Loucy (cell line): ENCODE measurements around the gene CAMK2N2.

Source experiments
- H2AFZ ChIP-seq: fragments of 200-600 bp; sonication (generic); 2 replicates; pipeline ENCODE4 v1.6.0; 2016; ENCODE audit warnings: antibody characterized with exemption, mild to moderate bottlenecking, low read length, moderate library complexity
- H3F3A ChIP-seq: fragments of 200-600 bp; 2 replicates; pipeline ENCODE4 v1.6.0; 2016; ENCODE audit warnings: antibody characterized with exemption, low read depth, mild to moderate bottlenecking
- H3K27me3 ChIP-seq: fragments of 200-600 bp; sonication (generic); 2 replicates; pipeline ENCODE4 v1.6.1; 2014; ENCODE audit warnings: low read length, mild to moderate bottlenecking; ENCODE audit not compliant: insufficient read depth, poor library complexity, severe bottlenecking
- H3K36me3 ChIP-seq: fragments of 200-600 bp; sonication (generic); 2 replicates; pipeline ENCODE4 v1.6.1; 2016; ENCODE audit warnings: low read length; ENCODE audit not compliant: insufficient read depth
- H3K4me1 ChIP-seq: fragments of 200-600 bp; sonication (generic); 2 replicates; pipeline ENCODE4 v1.5.1; 2014; ENCODE audit warnings: low read length, mild to moderate bottlenecking; ENCODE audit not compliant: insufficient read depth, poor library complexity, severe bottlenecking
- H3K4me2 ChIP-seq: fragments of 200-600 bp; sonication (generic); 2 replicates; pipeline ENCODE4 v1.6.0; 2014; ENCODE audit warnings: antibody characterized with exemption, low read length, low read depth, mild to moderate bottlenecking; ENCODE audit not compliant: poor library complexity, severe bottlenecking
- H3K4me3 ChIP-seq: fragments of 200-600 bp; sonication (generic); 2 replicates; pipeline ENCODE4 v1.5.1; 2014; ENCODE audit warnings: low read length, mild to moderate bottlenecking, mixed read lengths; ENCODE audit not compliant: poor library complexity, severe bottlenecking
- H3K79me2 ChIP-seq: fragments of 200-600 bp; sonication (generic); 2 replicates; pipeline ENCODE4 v1.6.1; 2014; ENCODE audit warnings: low read length; ENCODE audit not compliant: insufficient read depth
- H3K9ac ChIP-seq: fragments of 200-600 bp; sonication (generic); 2 replicates; pipeline ENCODE4 v1.6.0; 2014; ENCODE audit warnings: mild to moderate bottlenecking, low read depth, low read length, moderate library complexity; ENCODE audit not compliant: poor library complexity, severe bottlenecking
- H3K9me2 ChIP-seq: fragments of 200-600 bp; sonication (generic); replicated peaks from 2 replicates; pipeline ENCODE4 v1.6.1; 2016; ENCODE audit warnings: low read depth, low read length, mixed read lengths
- H3K9me3 ChIP-seq: fragments of 200-600 bp; sonication (generic); 2 replicates; pipeline ENCODE4 v1.6.1; 2014; ENCODE audit warnings: mild to moderate bottlenecking, antibody characterized with exemption, low read length, low read depth; ENCODE audit not compliant: insufficient read depth
- H4K20me1 ChIP-seq: fragments of 200-600 bp; sonication (generic); 2 replicates; pipeline ENCODE4 v1.6.0; 2014; ENCODE audit warnings: antibody characterized with exemption, low read length, mild to moderate bottlenecking; ENCODE audit not compliant: insufficient read depth, poor library complexity, severe bottlenecking
- EZH2phosphoT487 ChIP-seq: fragments of 200-600 bp; IDR thresholded peaks from 2 replicates; pipeline ENCODE4 v1.6.1; 2018; ENCODE audit warnings: antibody characterized with exemption, mild to moderate bottlenecking, moderate library complexity, borderline replicate concordance
- TF ChIP-seq, protein P1 (sequence below): fragments of 200-600 bp; sonication (generic); conservative IDR thresholded peaks from 2 replicates; pipeline ENCODE4 v1.5.1; 2014; ENCODE audit warnings: mild to moderate bottlenecking, antibody characterized with exemption, low read length

CAMK2N2 gene

DNA sequence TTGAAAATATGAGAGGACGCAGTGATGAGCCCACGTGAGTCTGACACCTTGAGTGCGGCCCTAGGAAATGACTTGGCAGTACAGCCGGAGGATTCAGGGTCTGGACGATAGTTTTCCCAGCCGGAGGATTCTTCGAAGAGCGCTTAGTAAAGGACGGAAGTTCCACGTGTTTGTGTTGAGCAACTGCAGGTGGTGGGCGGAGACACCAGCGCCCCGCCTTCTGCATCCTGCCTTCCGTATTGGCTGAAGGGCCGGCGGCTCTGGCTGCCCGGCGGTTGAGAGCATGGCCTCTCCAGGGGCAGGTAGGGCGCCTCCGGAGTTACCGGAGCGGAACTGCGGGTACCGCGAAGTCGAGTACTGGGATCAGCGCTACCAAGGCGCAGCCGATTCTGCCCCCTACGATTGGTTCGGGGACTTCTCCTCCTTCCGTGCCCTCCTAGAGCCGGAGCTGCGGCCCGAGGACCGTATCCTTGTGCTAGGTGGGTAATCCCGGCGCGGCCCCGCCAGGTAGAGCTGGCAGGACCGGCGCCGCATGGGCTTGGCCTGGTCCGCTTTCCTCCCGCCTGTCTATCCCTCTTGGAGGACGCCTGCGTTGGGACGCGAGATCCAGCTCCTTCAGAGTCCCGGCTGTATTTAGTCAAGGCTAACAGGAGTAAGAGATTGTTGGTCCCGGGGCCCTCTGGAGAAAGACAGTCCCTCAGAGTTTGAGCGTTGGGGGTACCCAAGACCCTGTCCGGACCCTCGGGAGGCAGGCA is 11.8 kb downstream of the CAMK2N2 start, which contains the start of gene EEF1AKMT4:
TSS of gene EEF1AKMT4 (plus strand) at position 261 of the 755 bp plus-strand sequence. CDS start at position 284, 23 bp downstream.
- Histone ChIP-seq H2AFZ (peak within 1 kb of the TSS; percentile 100), H4K20me1 (peaks cover 9% of the 10 kb centered on the region), H3K79me2 (peaks cover 19% of the 10 kb centered on the region), H3K4me1 (peaks cover 13% of the 10 kb centered on the region), H3K9ac (peak within 1 kb of the TSS; percentile 97), H3K36me3 (peaks cover 8% of the 10 kb centered on the region; the same call in 1 of the 2 replicates), H3K4me3 (peak within 1 kb of the TSS; percentile 97), H3F3A (no peaks in the 10 kb centered on the region), H3K9me3 (no peaks in the 10 kb centered on the region), H3K4me2 (peak within 1 kb of the TSS; percentile 100), H3K9me2 (no peaks in the 10 kb centered on the region), H3K27me3 (no peaks in the 10 kb centered on the region)
- TF ChIP-seq, protein P1, sequence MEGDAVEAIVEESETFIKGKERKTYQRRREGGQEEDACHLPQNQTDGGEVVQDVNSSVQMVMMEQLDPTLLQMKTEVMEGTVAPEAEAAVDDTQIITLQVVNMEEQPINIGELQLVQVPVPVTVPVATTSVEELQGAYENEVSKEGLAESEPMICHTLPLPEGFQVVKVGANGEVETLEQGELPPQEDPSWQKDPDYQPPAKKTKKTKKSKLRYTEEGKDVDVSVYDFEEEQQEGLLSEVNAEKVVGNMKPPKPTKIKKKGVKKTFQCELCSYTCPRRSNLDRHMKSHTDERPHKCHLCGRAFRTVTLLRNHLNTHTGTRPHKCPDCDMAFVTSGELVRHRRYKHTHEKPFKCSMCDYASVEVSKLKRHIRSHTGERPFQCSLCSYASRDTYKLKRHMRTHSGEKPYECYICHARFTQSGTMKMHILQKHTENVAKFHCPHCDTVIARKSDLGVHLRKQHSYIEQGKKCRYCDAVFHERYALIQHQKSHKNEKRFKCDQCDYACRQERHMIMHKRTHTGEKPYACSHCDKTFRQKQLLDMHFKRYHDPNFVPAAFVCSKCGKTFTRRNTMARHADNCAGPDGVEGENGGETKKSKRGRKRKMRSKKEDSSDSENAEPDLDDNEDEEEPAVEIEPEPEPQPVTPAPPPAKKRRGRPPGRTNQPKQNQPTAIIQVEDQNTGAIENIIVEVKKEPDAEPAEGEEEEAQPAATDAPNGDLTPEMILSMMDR = peak; percentile 54
- TF ChIP-seq EZH2phosphoT487 = no peak

GRCh38 chr3:184248454-184249411 is 12.6 kb downstream of the CAMK2N2 start, which contains the start of gene ALG3:
TSS of gene ALG3 (minus strand) at chr3:184248962. CDS start at chr3:184248940, 22 bp downstream.
- Histone ChIP-seq H3K4me1 (peaks cover 13% of the 10 kb centered on the region), H3K9me3 (no peaks in the 10 kb centered on the region), H2AFZ (peak within 1 kb of the TSS; percentile 100), H3K4me2 (peak within 1 kb of the TSS; percentile 100), H4K20me1 (peaks cover 9% of the 10 kb centered on the region), H3K9me2 (no peaks in the 10 kb centered on the region), H3K27me3 (no peaks in the 10 kb centered on the region), H3F3A (no peaks in the 10 kb centered on the region), H3K79me2 (peaks cover 19% of the 10 kb centered on the region), H3K4me3 (peak within 1 kb of the TSS; percentile 97), H3K36me3 (peaks cover 16% of the 10 kb centered on the region; the same call in 1 of the 2 replicates), H3K9ac (peak within 1 kb of the TSS; percentile 97)
- TF ChIP-seq, protein P1 = no peak
- no peak for TF ChIP-seq EZH2phosphoT487

GRCh38 chr3:184242297-184242685 is 19.1 kb downstream of the CAMK2N2 start:
- Histone ChIP-seq H2AFZ (no peak overlapping the region), H3K27me3 (no peaks in the 10 kb centered on the region), H3K36me3 (peaks cover 33% of the 10 kb centered on the region; the same call in 1 of the 2 replicates), H3K9me3 (no peaks in the 10 kb centered on the region), H3F3A (no peaks in the 10 kb centered on the region), H3K79me2 (peaks cover 5% of the 10 kb centered on the region; the same call in 1 of the 2 replicates), H4K20me1 (peaks cover 4% of the 10 kb centered on the region), H3K4me3 (no peak overlapping the region), H3K4me1 (no peaks in the 10 kb centered on the region), H3K9ac (no peak overlapping the region), H3K9me2 (no peaks in the 10 kb centered on the region), H3K4me2 (no peak overlapping the region)
- TF ChIP-seq EZH2phosphoT487 = no peak
- TF ChIP-seq, protein P1 = no peak
